Measurements from ENCODE around the gene ARX.

Gene ARX

GRCh38 chrX:25039036-25039435 is 23.3 kb upstream of the ARX start:
- no peak for TF ChIP-seq CTCF (IDR thresholded peaks at IDR 0.05)

- no peak for TF ChIP-seq CTCF (IDR thresholded peaks at IDR 0.05)
Observed at GRCh38 chrX:25034889-25035288, 19.1 kb upstream of the ARX start.

GRCh38 chrX:25029288-25029825 is 13.6 kb upstream of the ARX start:
- no peak for TF ChIP-seq CTCF (IDR thresholded peaks at IDR 0.05)

- TF ChIP-seq CTCF (IDR thresholded peaks at IDR 0.05): no peak
Observed at GRCh38 chrX:25028726-25029125, 13.0 kb upstream of the ARX start.

- TF ChIP-seq CTCF (IDR thresholded peaks at IDR 0.05): no peak
Observed at GRCh38 chrX:25026576-25026975, 10.8 kb upstream of the ARX start.

- TF ChIP-seq CTCF (IDR thresholded peaks at IDR 0.05): no peak
Observed at GRCh38 chrX:25025615-25026014, 9.8 kb upstream of the ARX start.

- no peak for TF ChIP-seq CTCF (IDR thresholded peaks at IDR 0.05)
Observed at GRCh38 chrX:25023908-25024307, 8.1 kb upstream of the ARX start.

Measured in LNCAP (cell line).